Osteocyte (in vitro differentiated cells): ENCODE measurements around the gene CSTF3. TPM values are rescaled to one million over a fixed set of nuclear protein-coding genes. Genes with fewer than 3 reads are reported as not detected.

ENCODE experiments used
- DNase-seq: peaks from one replicate; pipeline ENCODE4 v3.0.0; 2021; ENCODE audit warnings: mixed read lengths; ENCODE audit not compliant: unreplicated experiment; ENCODE audit errors: extremely low spot score
- H3K27ac Mint-ChIP-seq: one replicate; pipeline ENCODE4 v1.8.0; 2021; ENCODE audit warnings: mild to moderate bottlenecking, mixed read lengths; ENCODE audit not compliant: unreplicated experiment
- H3K27me3 Mint-ChIP-seq: one replicate; pipeline ENCODE4 v1.8.0; 2021; ENCODE audit warnings: mixed read lengths; ENCODE audit not compliant: unreplicated experiment
- H3K36me3 Mint-ChIP-seq: one replicate; pipeline ENCODE4 v1.8.0; 2021; ENCODE audit warnings: mixed read lengths; ENCODE audit not compliant: unreplicated experiment
- H3K4me1 Mint-ChIP-seq: one replicate; pipeline ENCODE4 v1.8.0; 2021; ENCODE audit warnings: mixed read lengths; ENCODE audit not compliant: unreplicated experiment
- H3K4me3 Mint-ChIP-seq: one replicate; pipeline ENCODE4 v1.8.0; 2021; ENCODE audit warnings: mild to moderate bottlenecking, moderate library complexity, mixed read lengths; ENCODE audit not compliant: unreplicated experiment
- H3K9me3 Mint-ChIP-seq: one replicate; pipeline ENCODE4 v1.8.0; 2021; ENCODE audit warnings: mixed read lengths; ENCODE audit not compliant: unreplicated experiment
- CTCF ChIP-seq: fragments of 200-600 bp; sonication (generic); IDR thresholded peaks from 2 replicates; pipeline ENCODE4 v1.5.0; 2021; ENCODE audit warnings: antibody characterized with exemption, mild to moderate bottlenecking, moderate library complexity
- total RNA-seq: library from RNA; stranded (reverse); gene quantifications from 2 replicates; pipeline ENCODE4 v1.2.1, GENCODE V29; 2021

CSTF3 gene
- total RNA-seq, 1 donor from 2014 or later, result 27.8 TPM

GRCh38 chr11:33172996-33173395 lies 11.7 kb upstream of the CSTF3 start:
- no peaks in the 10 kb centered on the region for H3K27me3 Mint-ChIP-seq
- no peak for DNase-seq
- H3K4me3 Mint-ChIP-seq, result no peak overlapping the region
- no peak overlapping the region for H3K27ac Mint-ChIP-seq
- no peaks in the 10 kb centered on the region for H3K4me1 Mint-ChIP-seq
- H3K36me3 Mint-ChIP-seq, result no peaks in the 10 kb centered on the region
- no peak for TF ChIP-seq CTCF
- no peaks in the 10 kb centered on the region for H3K9me3 Mint-ChIP-seq

GRCh38 chr11:33172345-33172744 lies 11.1 kb upstream of the CSTF3 start:
- no peak for TF ChIP-seq CTCF
- no peak for DNase-seq
- Mint-ChIP-seq H3K9me3 (no peaks in the 10 kb centered on the region), H3K36me3 (no peaks in the 10 kb centered on the region), H3K4me3 (no peak overlapping the region), H3K27me3 (no peaks in the 10 kb centered on the region), H3K4me1 (no peaks in the 10 kb centered on the region), H3K27ac (no peak overlapping the region)

GRCh38 chr11:33171251-33171650 lies 10.0 kb upstream of the CSTF3 start:
- Mint-ChIP-seq H3K9me3 (no peaks in the 10 kb centered on the region), H3K4me3 (no peak overlapping the region), H3K27me3 (no peaks in the 10 kb centered on the region), H3K36me3 (no peaks in the 10 kb centered on the region), H3K27ac (no peak overlapping the region), H3K4me1 (no peaks in the 10 kb centered on the region)
- no peak for DNase-seq
- no peak for TF ChIP-seq CTCF

GRCh38 chr11:33168709-33169200 lies 7.5 kb upstream of the CSTF3 start:
- Mint-ChIP-seq H3K27me3 (no peaks in the 10 kb centered on the region), H3K4me1 (no peaks in the 10 kb centered on the region), H3K36me3 (no peaks in the 10 kb centered on the region), H3K27ac (no peak overlapping the region), H3K4me3 (no peak overlapping the region), H3K9me3 (no peaks in the 10 kb centered on the region)
- TF ChIP-seq CTCF, result no peak
- no peak for DNase-seq

GRCh38 chr11:33162831-33163230 lies 1.6 kb upstream of the CSTF3 start:
- no peak overlapping the region for H3K27ac Mint-ChIP-seq
- H3K27me3 Mint-ChIP-seq, result no peaks in the 10 kb centered on the region
- H3K9me3 Mint-ChIP-seq, result no peaks in the 10 kb centered on the region
- no peak overlapping the region for H3K4me3 Mint-ChIP-seq
- no peak for TF ChIP-seq CTCF
- DNase-seq, result no peak
- H3K36me3 Mint-ChIP-seq, result no peaks in the 10 kb centered on the region
- H3K4me1 Mint-ChIP-seq, result peaks cover 33% of the 10 kb centered on the region
